HCT116 (cell line): ENCODE data around the gene STT3B. TPM values are rescaled to one million over a fixed set of nuclear protein-coding genes. Genes with fewer than 3 reads are reported as not detected.

Experiments
- ATAC-seq: fragments of 200-7000 bp; cut with Tn5 transposase; 2 replicates; pipeline ENCODE4 v1.9.1; 2020; ENCODE audit warnings: mild to moderate bottlenecking, moderate library complexity
- BruUV-seq: library from RNA; stranded (reverse); fragments of 400-500 nt; replicated peaks from 2 replicates; lab custom pipeline; 2021; lab: Mats Ljungman, UMichigan
- CTCF ChIA-PET: fragments of 300-600 bp; sonication (Branson Sonifier 250); formaldehyde crosslinking; loops from one replicate; lab custom pipeline; 2021; ENCODE audit warnings: antibody characterized with exemption; lab: Charles Lee
- POLR2A ChIA-PET: fragments of 300-600, 350-600 bp; sonication (Branson Sonifier 250); formaldehyde crosslinking; loops from one replicate; lab custom pipeline; 2021; ENCODE audit warnings: antibody characterized with exemption; lab: Charles Lee
- RAD21 ChIA-PET, 2 experiments: fragments of 300-600 bp; sonication (Branson Sonifier 250); formaldehyde crosslinking; loops; one replicate each; lab custom pipeline; 2023; ENCODE audit warnings: low total read pairs in 2 of 2; ENCODE audit not compliant: uncharacterized antibody in 2 of 2, unreplicated experiment in 2 of 2, low non-redundant PET in 1 of 2; lab: Charles Lee
- DNase-seq: peaks from one replicate; pipeline ENCODE4 v3.0.0-alpha.2; 2010; ENCODE audit warnings: low read depth, low spot score
- H2AFZ ChIP-seq: fragments of 200-600 bp; shearing (Covaris generic), sonication (generic); 2 replicates; pipeline ENCODE4 v1.6.1; 2017; ENCODE audit warnings: low read depth, mixed run types, mixed read lengths, antibody characterized with exemption, low read length; ENCODE audit not compliant: poor library complexity, severe bottlenecking
- H3K27ac ChIP-seq: 2 replicates; pipeline ENCODE4 v1.5.1; 2012; ENCODE audit warnings: low read depth, low read length
- H3K27me3 ChIP-seq: fragments of 200-600 bp; sonication (generic); 2 replicates; pipeline ENCODE4 v1.6.1; 2016; ENCODE audit warnings: mixed run types, low read length, mixed read lengths; ENCODE audit not compliant: insufficient read depth
- H3K36me3 ChIP-seq, 2 experiments: fragments of 200-500 bp in 1 of 2; fragments of 200-600 bp in 1 of 2; sonication (Bioruptor generic) in 1 of 2; sonication (generic) in 1 of 2; 2 replicates each; pipeline versions ENCODE4 v1.5.1 to v1.6.1; 2014 to 2016; ENCODE audit warnings: low read length in 2 of 2, inconsistent platforms in 1 of 2, mixed read lengths in 1 of 2, mixed run types in 1 of 2; ENCODE audit not compliant: insufficient read depth in 2 of 2, control insufficient read depth in 1 of 2
- H3K4me1 ChIP-seq, 2 experiments: fragments of 200-600 bp in 1 of 2; sonication (generic) in 1 of 2; 2 replicates each; pipeline versions ENCODE4 v1.5.1 to v1.6.1; 2012 to 2017; ENCODE audit warnings: low read length in 2 of 2, inconsistent platforms in 1 of 2, mild to moderate bottlenecking in 1 of 2, mixed read lengths in 1 of 2, mixed run types in 1 of 2, moderate library complexity in 1 of 2; ENCODE audit not compliant: insufficient read depth in 2 of 2, control insufficient read depth in 1 of 2
- H3K4me2 ChIP-seq: fragments of 200-600 bp; sonication (generic); 2 replicates; pipeline ENCODE4 v1.6.1; 2017; ENCODE audit warnings: mixed run types, low read length, mixed read lengths
- H3K4me3 ChIP-seq, 2 experiments: fragments of 200-600 bp in 1 of 2; sonication (generic) in 1 of 2; replicated peaks in 1 of 2; 2 replicates each; pipeline ENCODE4 v1.5.1; 2011 to 2016; ENCODE audit warnings: low read length in 2 of 2, control low read depth in 1 of 2, low read depth in 1 of 2, mild to moderate bottlenecking in 1 of 2, mixed read lengths in 1 of 2, mixed run types in 1 of 2
- H3K79me2 ChIP-seq: fragments of 200-600 bp; sonication (generic); 2 replicates; pipeline ENCODE4 v1.6.1; 2017; ENCODE audit warnings: mild to moderate bottlenecking, mixed run types, low read length, moderate library complexity, mixed read lengths; ENCODE audit not compliant: insufficient read depth
- H3K9ac ChIP-seq: fragments of 200-600 bp; sonication (generic); 2 replicates; pipeline ENCODE4 v1.6.1; 2016; ENCODE audit warnings: low read length, mixed read lengths
- H3K9me2 ChIP-seq: fragments of 200-600 bp; sonication (generic), shearing (Covaris generic); 2 replicates; pipeline ENCODE4 v1.6.1; 2017; ENCODE audit warnings: mixed run types, mild to moderate bottlenecking, moderate library complexity; ENCODE audit not compliant: insufficient read depth
- H3K9me3 ChIP-seq, 2 experiments: fragments of 200-500 bp in 1 of 2; fragments of 200-600 bp in 1 of 2; sonication (Bioruptor generic) in 1 of 2; sonication (generic) in 1 of 2; 2 replicates each; pipeline ENCODE4 v1.6.1; 2014 to 2017; ENCODE audit warnings: low read length in 2 of 2, mixed read lengths in 2 of 2, inconsistent platforms in 1 of 2, low read depth in 1 of 2, mild to moderate bottlenecking in 1 of 2, mixed run types in 1 of 2, moderate library complexity in 1 of 2; ENCODE audit not compliant: control insufficient read depth in 1 of 2, insufficient read depth in 1 of 2
- H4K20me1 ChIP-seq: fragments of 200-600 bp; sonication (generic), shearing (Covaris generic); 2 replicates; pipeline ENCODE4 v1.6.1; 2017; ENCODE audit warnings: mixed run types, mild to moderate bottlenecking, moderate library complexity; ENCODE audit not compliant: insufficient read depth
- ATF3 ChIP-seq: IDR thresholded peaks from 2 replicates; pipeline ENCODE4 v1.6.1; 2012
- CEBPB ChIP-seq: IDR thresholded peaks from 2 replicates; pipeline ENCODE4 v1.6.1; 2012; ENCODE audit warnings: low read depth
- EGR1 ChIP-seq: IDR thresholded peaks from 2 replicates; pipeline ENCODE4 v1.6.1; 2012; ENCODE audit warnings: low read depth
- ELF1 ChIP-seq: IDR thresholded peaks from 2 replicates; pipeline ENCODE4 v1.6.1; 2012; ENCODE audit warnings: low read depth, borderline replicate concordance
- EZH2 ChIP-seq: fragments of 200-600 bp; sonication (generic); IDR thresholded peaks from 2 replicates; pipeline ENCODE4 v1.6.1; 2017; ENCODE audit warnings: antibody characterized with exemption, mixed run types
- EZH2phosphoT487 ChIP-seq: fragments of 200-600 bp; IDR thresholded peaks from 2 replicates; pipeline ENCODE4 v1.6.1; 2018; ENCODE audit warnings: antibody characterized with exemption, borderline replicate concordance
- FOSL1 ChIP-seq: IDR thresholded peaks from 2 replicates; pipeline ENCODE4 v1.6.1; 2012; ENCODE audit warnings: low read depth
- JUND ChIP-seq: IDR thresholded peaks from 2 replicates; pipeline ENCODE4 v1.6.1; 2012
- MAX ChIP-seq: IDR thresholded peaks from 2 replicates; pipeline ENCODE4 v1.6.1; 2012
- POLR2A ChIP-seq: IDR thresholded peaks from 2 replicates; pipeline ENCODE4 v1.7.0; 2011; ENCODE audit warnings: borderline replicate concordance; ENCODE audit not compliant: insufficient read depth, insufficient read length; ENCODE audit errors: extremely low read depth
- POLR2AphosphoS5 ChIP-seq: IDR thresholded peaks from 2 replicates; pipeline ENCODE4 v1.6.1; 2011; ENCODE audit warnings: mild to moderate bottlenecking, low read depth, low read length, moderate library complexity
- RAD21 ChIP-seq: IDR thresholded peaks from 2 replicates; pipeline ENCODE4 v1.6.1; 2012; ENCODE audit warnings: low read depth, mild to moderate bottlenecking
- SIN3A ChIP-seq: IDR thresholded peaks from 2 replicates; pipeline ENCODE4 v1.6.1; 2012; ENCODE audit warnings: low read depth
- SP1 ChIP-seq: IDR thresholded peaks from 2 replicates; pipeline ENCODE4 v1.6.1; 2012; ENCODE audit warnings: low read depth
- SRF ChIP-seq: IDR thresholded peaks from 2 replicates; pipeline ENCODE4 v1.6.1; 2012; ENCODE audit warnings: low read depth
- TCF7L2 ChIP-seq: IDR thresholded peaks from 2 replicates; pipeline ENCODE4 v1.7.0; 2011; ENCODE audit warnings: borderline replicate concordance, inconsistent platforms; ENCODE audit not compliant: insufficient read depth, insufficient read length; ENCODE audit errors: extremely low read depth
- YY1 ChIP-seq: IDR thresholded peaks from 2 replicates; pipeline ENCODE4 v1.6.1; 2011; ENCODE audit warnings: low read length, low read depth, moderate library complexity, mild to moderate bottlenecking; ENCODE audit not compliant: insufficient replicate concordance; ENCODE audit errors: extremely low read depth
- ZFX ChIP-seq: fragments of 450-650 bp; IDR thresholded peaks from 2 replicates; pipeline ENCODE4 v1.6.1; 2017
- ZNF274 ChIP-seq: fragments of 200-500 bp; sonication (Bioruptor generic); IDR thresholded peaks from 2 replicates; pipeline ENCODE4 v1.6.1; 2014; ENCODE audit warnings: mild to moderate bottlenecking, low read depth, low read length, inconsistent platforms
- intact Hi-C: fragments of 100-400 bp; cut with micrococcal nuclease; formaldehyde crosslinking; loops from 2 replicates; pipeline ENCODE4 v1.10.0; 2022
- total RNA-seq: library from RNA; stranded (reverse); gene quantifications from one replicate; pipeline ENCODE4 v1.2.1, GENCODE V29; 2021; ENCODE audit not compliant: unreplicated experiment
- TF ChIP-seq, protein P1 (sequence below), 3 experiments: fragments of 200-600 bp in 1 of 3; sonication (generic) in 1 of 3; IDR thresholded peaks in 2 of 3; conservative IDR thresholded peaks in 1 of 3; 2 replicates each; pipeline ENCODE4 v1.5.1; 2012 to 2017; ENCODE audit warnings: low read depth in 2 of 3, low read length in 2 of 3, antibody characterized with exemption in 1 of 3, borderline replicate concordance in 1 of 3, control low read depth in 1 of 3, mild to moderate bottlenecking in 1 of 3, mixed read lengths in 1 of 3, mixed run types in 1 of 3, moderate library complexity in 1 of 3; ENCODE audit not compliant: insufficient read depth in 1 of 3
- TF ChIP-seq, protein P2 (sequence below): IDR thresholded peaks from 2 replicates; pipeline ENCODE4 v1.6.1; 2012; ENCODE audit warnings: low read depth

Gene STT3B
- total RNA-seq, 1 experiment from 2014 or later = 131 TPM

- TF ChIP-seq POLR2A (no peak), ZNF274 (no peak), CEBPB (no peak)
These were observed 17.0 kb upstream of the STT3B start (continued) for GRCh38 chr3:31515486-31516284.

DNA sequence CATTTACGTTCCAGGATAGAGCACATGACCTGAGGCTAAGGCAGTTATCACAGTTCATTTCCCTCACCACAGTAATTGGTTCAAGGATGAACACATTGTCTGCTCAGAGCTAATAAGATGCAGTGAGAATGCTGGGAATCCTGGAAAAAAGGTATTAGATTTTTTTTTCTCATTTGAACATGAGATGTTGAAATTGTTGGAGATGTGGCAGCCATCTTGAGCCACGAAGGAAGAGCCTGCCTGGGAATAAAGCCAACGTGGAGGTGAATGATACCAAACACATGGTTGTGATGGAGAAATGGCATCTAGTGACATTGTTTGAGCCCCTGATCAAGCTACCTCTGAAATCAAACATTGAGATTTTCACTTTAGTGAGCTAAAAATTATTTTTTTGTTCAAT, 16.0 kb upstream of the STT3B start:
- Histone ChIP-seq H3K9me3 (no peaks in the 10 kb centered on the region), H3K9me2 (peaks cover 4% of the 10 kb centered on the region; the same call in 1 of the 2 replicates), H3K79me2 (no peaks in the 10 kb centered on the region), H3K4me1 (no peaks in the 10 kb centered on the region), H3K4me2 (no peak overlapping the region), H3K36me3 (no peaks in the 10 kb centered on the region), H3K27me3 (no peaks in the 10 kb centered on the region), H2AFZ (no peak overlapping the region), H3K4me3 (no peak overlapping the region), H3K27ac (no peak overlapping the region), H3K9ac (no peak overlapping the region), H4K20me1 (no peaks in the 10 kb centered on the region)
- CTCF ChIA-PET = no interaction called here
- intact Hi-C loops = no loop called here
- TF ChIP-seq SIN3A = no peak
- TF ChIP-seq, protein P1, sequence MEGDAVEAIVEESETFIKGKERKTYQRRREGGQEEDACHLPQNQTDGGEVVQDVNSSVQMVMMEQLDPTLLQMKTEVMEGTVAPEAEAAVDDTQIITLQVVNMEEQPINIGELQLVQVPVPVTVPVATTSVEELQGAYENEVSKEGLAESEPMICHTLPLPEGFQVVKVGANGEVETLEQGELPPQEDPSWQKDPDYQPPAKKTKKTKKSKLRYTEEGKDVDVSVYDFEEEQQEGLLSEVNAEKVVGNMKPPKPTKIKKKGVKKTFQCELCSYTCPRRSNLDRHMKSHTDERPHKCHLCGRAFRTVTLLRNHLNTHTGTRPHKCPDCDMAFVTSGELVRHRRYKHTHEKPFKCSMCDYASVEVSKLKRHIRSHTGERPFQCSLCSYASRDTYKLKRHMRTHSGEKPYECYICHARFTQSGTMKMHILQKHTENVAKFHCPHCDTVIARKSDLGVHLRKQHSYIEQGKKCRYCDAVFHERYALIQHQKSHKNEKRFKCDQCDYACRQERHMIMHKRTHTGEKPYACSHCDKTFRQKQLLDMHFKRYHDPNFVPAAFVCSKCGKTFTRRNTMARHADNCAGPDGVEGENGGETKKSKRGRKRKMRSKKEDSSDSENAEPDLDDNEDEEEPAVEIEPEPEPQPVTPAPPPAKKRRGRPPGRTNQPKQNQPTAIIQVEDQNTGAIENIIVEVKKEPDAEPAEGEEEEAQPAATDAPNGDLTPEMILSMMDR (IDR thresholded peaks at IDR 0.05 in 2 of 3, conservative IDR thresholded peaks at IDR 0.05 in 1 of 3; ENCODE audit: borderline replicate concordance in 1 of 3, insufficient read depth in 1 of 3, low read depth in 2 of 3, low read length in 2 of 3) = no peak
- TF ChIP-seq JUND = no peak
- TF ChIP-seq POLR2AphosphoS5 = no peak
- TF ChIP-seq, protein P2, sequence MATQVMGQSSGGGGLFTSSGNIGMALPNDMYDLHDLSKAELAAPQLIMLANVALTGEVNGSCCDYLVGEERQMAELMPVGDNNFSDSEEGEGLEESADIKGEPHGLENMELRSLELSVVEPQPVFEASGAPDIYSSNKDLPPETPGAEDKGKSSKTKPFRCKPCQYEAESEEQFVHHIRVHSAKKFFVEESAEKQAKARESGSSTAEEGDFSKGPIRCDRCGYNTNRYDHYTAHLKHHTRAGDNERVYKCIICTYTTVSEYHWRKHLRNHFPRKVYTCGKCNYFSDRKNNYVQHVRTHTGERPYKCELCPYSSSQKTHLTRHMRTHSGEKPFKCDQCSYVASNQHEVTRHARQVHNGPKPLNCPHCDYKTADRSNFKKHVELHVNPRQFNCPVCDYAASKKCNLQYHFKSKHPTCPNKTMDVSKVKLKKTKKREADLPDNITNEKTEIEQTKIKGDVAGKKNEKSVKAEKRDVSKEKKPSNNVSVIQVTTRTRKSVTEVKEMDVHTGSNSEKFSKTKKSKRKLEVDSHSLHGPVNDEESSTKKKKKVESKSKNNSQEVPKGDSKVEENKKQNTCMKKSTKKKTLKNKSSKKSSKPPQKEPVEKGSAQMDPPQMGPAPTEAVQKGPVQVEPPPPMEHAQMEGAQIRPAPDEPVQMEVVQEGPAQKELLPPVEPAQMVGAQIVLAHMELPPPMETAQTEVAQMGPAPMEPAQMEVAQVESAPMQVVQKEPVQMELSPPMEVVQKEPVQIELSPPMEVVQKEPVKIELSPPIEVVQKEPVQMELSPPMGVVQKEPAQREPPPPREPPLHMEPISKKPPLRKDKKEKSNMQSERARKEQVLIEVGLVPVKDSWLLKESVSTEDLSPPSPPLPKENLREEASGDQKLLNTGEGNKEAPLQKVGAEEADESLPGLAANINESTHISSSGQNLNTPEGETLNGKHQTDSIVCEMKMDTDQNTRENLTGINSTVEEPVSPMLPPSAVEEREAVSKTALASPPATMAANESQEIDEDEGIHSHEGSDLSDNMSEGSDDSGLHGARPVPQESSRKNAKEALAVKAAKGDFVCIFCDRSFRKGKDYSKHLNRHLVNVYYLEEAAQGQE = no peak
- no peak for TF ChIP-seq ZNF274
- TF ChIP-seq SP1 = no peak
- TF ChIP-seq SRF = no peak
- no peak for TF ChIP-seq EGR1
- TF ChIP-seq FOSL1 = no peak
- TF ChIP-seq ZFX = no peak
- TF ChIP-seq EZH2 = no peak
- no peak for TF ChIP-seq EZH2phosphoT487
- no peak for TF ChIP-seq TCF7L2
- no peak for TF ChIP-seq YY1
- TF ChIP-seq RAD21 = no peak
- no peak for TF ChIP-seq MAX
- TF ChIP-seq ELF1 = no peak
- no peak for TF ChIP-seq ATF3
- ATAC-seq = no peak
- POLR2A ChIA-PET = no interaction called here
- no peak for DNase-seq
- RAD21 ChIA-PET = no interaction called here
- BruUV-seq = no TSS peak
